ENCODE results near the gene MECP2.
"Not testable (repeated sequence)": the region's sequence is repeated elsewhere in the genome, so short reads cannot be mapped to it uniquely, and the experiment has no call there.

The MECP2 gene

GRCh38 chrX:154097589-154098541 lies at the start of gene MECP2:
MECP2 (minus strand) TSS chrX:154097717.
- no peaks in the 10 kb centered on the region for H3K9me3 Mint-ChIP-seq
- ATAC-seq, result peak; percentile 96
- H3K4me3 Mint-ChIP-seq, result peak within 1 kb of the TSS; percentile 97
- H3K36me3 Mint-ChIP-seq, result peaks cover 7% of the 10 kb centered on the region
- H3K4me1 Mint-ChIP-seq, result peaks cover 34% of the 10 kb centered on the region
- H3K27ac Mint-ChIP-seq, result peak within 1 kb of the TSS; percentile 97
- H3K27me3 Mint-ChIP-seq, result no peaks in the 10 kb centered on the region

- H3K27me3 Mint-ChIP-seq, H3K4me3 Mint-ChIP-seq, ATAC-seq, H3K27ac Mint-ChIP-seq, H3K9me3 Mint-ChIP-seq, H3K4me1 Mint-ChIP-seq, H3K36me3 Mint-ChIP-seq: not testable (repeated sequence)
Observed at GRCh38 chrX:154144010-154144409, 46.5 kb upstream of the MECP2 start, which contains the start of gene OPN1LW. OPN1LW (plus strand) TSS chrX:154144243; CDS start chrX:154144284, 41 bp downstream.

- no peak for ATAC-seq
- Mint-ChIP-seq H3K27me3 (no peaks in the 10 kb centered on the region), H3K36me3 (no peaks in the 10 kb centered on the region), H3K27ac (no peak overlapping the region), H3K4me1 (no peaks in the 10 kb centered on the region), H3K4me3 (no peak overlapping the region), H3K9me3 (no peaks in the 10 kb centered on the region)
Observed at GRCh38 chrX:154142950-154143745, 45.6 kb upstream of the MECP2 start.

DNA sequence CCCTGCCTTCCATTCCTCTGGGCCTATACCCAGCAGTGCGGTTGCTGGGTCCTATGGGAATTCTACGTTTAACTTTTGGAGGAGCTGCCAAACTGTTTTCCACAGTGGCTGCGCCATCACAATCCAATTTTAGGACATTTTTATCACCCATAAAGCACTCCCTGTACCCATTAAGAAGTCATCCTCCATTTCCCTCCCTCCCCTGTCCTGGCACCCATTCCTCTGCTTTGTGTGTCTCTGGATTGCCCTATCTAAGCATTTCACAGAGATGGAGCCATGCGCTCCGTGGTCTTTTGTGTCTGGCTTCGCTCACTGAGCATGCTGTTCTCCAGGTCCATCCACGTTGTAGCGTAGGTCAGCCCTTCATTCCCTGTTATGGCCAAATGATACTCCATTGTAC lies 44.9 kb upstream of the MECP2 start:
- Mint-ChIP-seq H3K27ac (no peak overlapping the region), H3K4me1 (no peaks in the 10 kb centered on the region), H3K36me3 (no peaks in the 10 kb centered on the region), H3K27me3 (no peaks in the 10 kb centered on the region), H3K4me3 (no peak overlapping the region), H3K9me3 (no peaks in the 10 kb centered on the region)
- no peak for ATAC-seq

- Mint-ChIP-seq H3K27me3 (no peaks in the 10 kb centered on the region), H3K27ac (no peak overlapping the region), H3K4me3 (no peak overlapping the region), H3K36me3 (no peaks in the 10 kb centered on the region), H3K4me1 (peaks cover 8% of the 10 kb centered on the region), H3K9me3 (no peaks in the 10 kb centered on the region)
- no peak for ATAC-seq
Observed at GRCh38 chrX:154140742-154141141, 43.2 kb upstream of the MECP2 start.

- Mint-ChIP-seq H3K36me3 (no peaks in the 10 kb centered on the region), H3K27ac (no peak overlapping the region), H3K9me3 (no peaks in the 10 kb centered on the region), H3K4me1 (peaks cover 12% of the 10 kb centered on the region), H3K4me3 (no peak overlapping the region), H3K27me3 (no peaks in the 10 kb centered on the region)
- ATAC-seq, result no peak
Observed at GRCh38 chrX:154140206-154140605, 42.7 kb upstream of the MECP2 start.

- Mint-ChIP-seq H3K9me3 (no peaks in the 10 kb centered on the region), H3K27ac (no peak overlapping the region), H3K27me3 (no peaks in the 10 kb centered on the region), H3K36me3 (no peaks in the 10 kb centered on the region), H3K4me1 (peaks cover 12% of the 10 kb centered on the region), H3K4me3 (no peak overlapping the region)
- ATAC-seq, result no peak
Observed at GRCh38 chrX:154138857-154139256, 41.3 kb upstream of the MECP2 start.

DNA sequence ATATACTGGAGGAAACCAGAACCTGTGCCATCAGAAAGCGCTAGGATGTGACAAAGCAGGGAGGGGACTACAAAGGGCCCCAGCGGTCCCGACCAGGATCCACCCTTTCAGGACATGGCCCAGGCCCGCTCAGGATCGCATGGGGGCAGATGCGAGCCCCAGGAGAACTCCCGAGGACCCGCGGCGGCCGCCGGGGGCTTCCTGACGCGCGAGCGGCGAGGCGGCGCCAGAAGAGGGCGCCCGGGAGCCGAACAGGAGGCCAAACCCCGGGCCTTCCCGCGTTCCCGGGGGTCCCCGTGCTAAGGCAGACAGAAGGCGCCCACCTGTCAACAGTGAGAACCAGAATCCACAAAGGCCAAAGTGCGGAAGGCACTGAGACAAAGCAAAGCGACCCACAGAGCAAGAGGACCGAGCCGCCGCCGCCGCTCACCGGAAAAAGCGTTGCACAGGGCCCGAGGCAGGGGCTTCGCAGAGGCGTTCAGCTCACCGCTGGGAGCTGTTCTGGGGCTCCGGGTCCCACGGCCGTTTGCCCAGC lies 39.2 kb upstream of the MECP2 start:
- H3K4me3 Mint-ChIP-seq, result peak overlapping the region; percentile 80
- peaks cover 12% of the 10 kb centered on the region for H3K4me1 Mint-ChIP-seq
- no peaks in the 10 kb centered on the region for H3K9me3 Mint-ChIP-seq
- H3K36me3 Mint-ChIP-seq, result no peaks in the 10 kb centered on the region
- H3K27me3 Mint-ChIP-seq, result no peaks in the 10 kb centered on the region
- peak overlapping the region; percentile 90 for H3K27ac Mint-ChIP-seq
- peak; percentile 85 for ATAC-seq

DNA sequence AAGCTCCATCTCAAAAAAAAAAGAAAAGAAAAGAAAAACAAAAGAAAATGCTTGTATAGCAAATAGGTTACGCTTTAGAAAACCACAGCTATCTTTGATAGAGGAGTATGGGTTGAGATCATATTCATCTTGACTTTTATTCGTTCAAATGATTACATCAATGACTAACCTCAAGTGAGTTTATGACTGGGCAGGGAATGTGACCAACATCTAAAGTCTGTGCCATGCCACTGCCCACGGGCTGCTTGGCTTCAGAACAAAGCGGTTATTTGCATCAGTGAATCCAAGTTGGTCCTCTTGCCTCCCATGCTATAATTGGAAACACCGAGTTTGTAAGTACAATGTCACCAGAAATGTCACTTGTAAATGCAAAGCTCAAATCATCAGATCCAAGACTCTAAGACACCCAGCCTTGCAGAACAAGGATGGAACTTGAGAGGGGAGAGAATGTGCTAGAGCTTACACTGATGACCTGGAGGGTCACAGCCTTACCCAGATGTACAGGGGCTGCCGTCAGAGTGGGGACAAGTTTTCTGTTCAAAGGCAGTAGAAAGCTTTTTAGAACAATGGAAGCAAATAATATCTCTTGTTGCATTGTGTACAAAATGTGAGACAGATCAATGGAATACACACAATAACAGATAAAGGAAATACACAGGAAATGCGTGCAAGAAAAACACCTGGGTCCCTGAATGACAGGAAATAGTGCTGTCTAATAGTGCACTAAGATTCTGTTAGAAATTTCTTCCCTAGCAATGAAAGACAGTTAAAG lies 38.1 kb upstream of the MECP2 start:
- Mint-ChIP-seq H3K27me3 (no peaks in the 10 kb centered on the region), H3K4me3 (peak overlapping the region; percentile 66), H3K27ac (peak overlapping the region; percentile 90), H3K4me1 (peaks cover 12% of the 10 kb centered on the region), H3K36me3 (no peaks in the 10 kb centered on the region), H3K9me3 (no peaks in the 10 kb centered on the region)
- ATAC-seq, result no peak

- Mint-ChIP-seq H3K4me1 (peaks cover 12% of the 10 kb centered on the region), H3K9me3 (no peaks in the 10 kb centered on the region), H3K36me3 (no peaks in the 10 kb centered on the region), H3K4me3 (no peak overlapping the region), H3K27me3 (no peaks in the 10 kb centered on the region), H3K27ac (no peak overlapping the region)
- no peak for ATAC-seq
Observed at GRCh38 chrX:154132366-154132765, 34.8 kb upstream of the MECP2 start.

DNA sequence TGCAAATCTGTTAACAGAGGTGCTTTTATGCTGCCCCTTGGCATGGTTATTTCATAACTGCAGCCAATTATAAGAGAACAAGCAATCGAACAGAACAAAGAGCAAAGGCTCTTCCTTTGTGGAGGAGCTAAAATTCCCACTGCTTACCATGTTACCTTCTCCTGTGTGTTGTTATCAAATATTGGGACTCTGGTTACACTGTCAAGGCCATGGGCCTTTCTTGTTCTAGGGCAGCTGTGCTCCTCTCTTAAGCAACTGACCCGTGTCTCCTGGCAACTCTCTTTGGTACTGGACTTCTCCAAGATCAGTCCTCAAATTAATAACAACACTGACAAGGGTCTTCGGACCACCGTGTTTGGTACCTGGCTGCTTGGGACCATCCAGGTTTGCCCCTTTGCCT lies 34.4 kb upstream of the MECP2 start:
- no peak for ATAC-seq
- H3K27ac Mint-ChIP-seq, result no peak overlapping the region
- H3K9me3 Mint-ChIP-seq, result no peaks in the 10 kb centered on the region
- H3K27me3 Mint-ChIP-seq, result no peaks in the 10 kb centered on the region
- H3K4me1 Mint-ChIP-seq, result peaks cover 12% of the 10 kb centered on the region
- H3K4me3 Mint-ChIP-seq, result no peak overlapping the region
- no peaks in the 10 kb centered on the region for H3K36me3 Mint-ChIP-seq

GRCh38 chrX:154126101-154126500 lies 28.6 kb upstream of the MECP2 start:
- peaks cover 6% of the 10 kb centered on the region for H3K4me1 Mint-ChIP-seq
- H3K27ac Mint-ChIP-seq, result no peak overlapping the region
- H3K4me3 Mint-ChIP-seq, result no peak overlapping the region
- no peaks in the 10 kb centered on the region for H3K36me3 Mint-ChIP-seq
- ATAC-seq, result no peak
- H3K9me3 Mint-ChIP-seq, result no peaks in the 10 kb centered on the region
- H3K27me3 Mint-ChIP-seq, result no peaks in the 10 kb centered on the region

GRCh38 chrX:154125391-154126040 lies 28.0 kb upstream of the MECP2 start:
- Mint-ChIP-seq H3K4me3 (no peak overlapping the region), H3K9me3 (no peaks in the 10 kb centered on the region), H3K27me3 (no peaks in the 10 kb centered on the region), H3K4me1 (peaks cover 6% of the 10 kb centered on the region), H3K27ac (no peak overlapping the region), H3K36me3 (no peaks in the 10 kb centered on the region)
- ATAC-seq, result no peak
